ENCODE results near the gene MLYCD.
A peak's percentile ranks its signal among the peaks of the same experiment; 100 is the strongest.
"Not testable (repeated sequence)": the region's sequence is repeated elsewhere in the genome, so short reads cannot be mapped to it uniquely, and the experiment has no call there.

MLYCD gene

GRCh38 chr16:83937922-83938885 is 39.3 kb downstream of the MLYCD start:
- Histone ChIP-seq H3K27ac (ENCODE audit: poor library complexity, severe bottlenecking) (no peak overlapping the region), H3K27me3 (ENCODE audit: insufficient read depth, poor library complexity, severe bottlenecking) (no peaks in the 10 kb centered on the region), H3K36me3 (ENCODE audit: low read depth) (no peaks in the 10 kb centered on the region), H3K4me3 (ENCODE audit: severe bottlenecking) (no peak overlapping the region), H3K4me1 (ENCODE audit: insufficient read depth, poor library complexity, severe bottlenecking) (no peaks in the 10 kb centered on the region), H3K9me3 (ENCODE audit: severe bottlenecking) (no peaks in the 10 kb centered on the region)
- no peak for TF ChIP-seq CTCF (IDR thresholded peaks at IDR 0.05; ENCODE audit: poor library complexity, severe bottlenecking)
- DNase-seq (ENCODE audit: low spot score) (no peak), ATAC-seq (ENCODE audit: low read depth) (peak; percentile 35; the same call in 1 of the 3 replicates)

DNA sequence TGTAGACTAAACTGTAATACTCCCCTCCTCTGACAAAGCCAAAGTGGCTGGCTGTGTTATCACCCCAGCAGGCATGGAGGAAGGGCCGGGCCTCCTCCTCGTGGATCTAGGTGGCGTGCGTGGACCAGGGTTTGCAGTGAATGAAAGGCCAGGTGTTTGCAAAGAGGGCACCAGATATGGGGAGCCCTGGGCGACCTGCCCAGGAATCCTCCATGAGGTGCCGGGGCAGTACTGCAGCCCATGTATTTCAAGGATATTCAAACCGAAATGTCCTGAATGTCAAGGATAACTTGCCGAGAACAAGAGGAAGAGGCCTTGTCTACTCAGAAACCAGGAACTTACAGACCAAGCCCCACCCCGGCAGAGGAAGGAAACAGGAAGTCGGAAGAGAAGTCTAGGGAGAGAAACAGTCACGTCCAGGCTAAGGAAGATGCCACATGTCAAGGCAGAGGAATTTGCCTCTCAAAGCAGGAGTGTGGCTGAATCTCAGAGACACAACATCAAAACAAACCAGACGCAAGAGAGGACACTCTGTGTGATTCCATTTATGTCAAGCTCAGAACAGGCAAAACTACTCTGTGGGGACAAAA is 40.4 kb downstream of the MLYCD start:
- Histone ChIP-seq H3K9me3 (ENCODE audit: severe bottlenecking) (no peaks in the 10 kb centered on the region), H3K4me3 (ENCODE audit: severe bottlenecking) (no peak overlapping the region), H3K27ac (ENCODE audit: poor library complexity, severe bottlenecking) (no peak overlapping the region), H3K27me3 (ENCODE audit: insufficient read depth, poor library complexity, severe bottlenecking) (no peaks in the 10 kb centered on the region), H3K4me1 (ENCODE audit: insufficient read depth, poor library complexity, severe bottlenecking) (no peaks in the 10 kb centered on the region), H3K36me3 (ENCODE audit: low read depth) (no peaks in the 10 kb centered on the region)
- DNase-seq (ENCODE audit: low spot score) (no peak), ATAC-seq (ENCODE audit: low read depth) (no peak)
- TF ChIP-seq CTCF (IDR thresholded peaks at IDR 0.05; ENCODE audit: poor library complexity, severe bottlenecking), result no peak

- Histone ChIP-seq H3K36me3 (ENCODE audit: low read depth) (no peaks in the 10 kb centered on the region), H3K4me1 (ENCODE audit: insufficient read depth, poor library complexity, severe bottlenecking) (no peaks in the 10 kb centered on the region), H3K4me3 (ENCODE audit: severe bottlenecking) (no peak overlapping the region), H3K9me3 (ENCODE audit: severe bottlenecking) (no peaks in the 10 kb centered on the region), H3K27me3 (ENCODE audit: insufficient read depth, poor library complexity, severe bottlenecking) (no peaks in the 10 kb centered on the region), H3K27ac (ENCODE audit: poor library complexity, severe bottlenecking) (no peak overlapping the region)
- no peak for DNase-seq (ENCODE audit: low spot score)
- no peak for TF ChIP-seq CTCF (IDR thresholded peaks at IDR 0.05; ENCODE audit: poor library complexity, severe bottlenecking)
- ATAC-seq (ENCODE audit: low read depth), result no peak
Measured at GRCh38 chr16:83940119-83940518, 41.2 kb downstream of the MLYCD start.

GRCh38 chr16:83940630-83941378 is 41.9 kb downstream of the MLYCD start:
- H3K36me3 ChIP-seq (ENCODE audit: low read depth), result no peaks in the 10 kb centered on the region
- no peak overlapping the region for H3K4me3 ChIP-seq (ENCODE audit: severe bottlenecking)
- ATAC-seq (ENCODE audit: low read depth) (no peak), DNase-seq (ENCODE audit: low spot score) (no peak)
- no peaks in the 10 kb centered on the region for H3K27me3 ChIP-seq (ENCODE audit: insufficient read depth, poor library complexity, severe bottlenecking)
- no peak for TF ChIP-seq CTCF (IDR thresholded peaks at IDR 0.05; ENCODE audit: poor library complexity, severe bottlenecking)
- H3K9me3 ChIP-seq (ENCODE audit: severe bottlenecking), result no peaks in the 10 kb centered on the region
- H3K4me1 ChIP-seq (ENCODE audit: insufficient read depth, poor library complexity, severe bottlenecking), result no peaks in the 10 kb centered on the region
- no peak overlapping the region for H3K27ac ChIP-seq (ENCODE audit: poor library complexity, severe bottlenecking)

DNA sequence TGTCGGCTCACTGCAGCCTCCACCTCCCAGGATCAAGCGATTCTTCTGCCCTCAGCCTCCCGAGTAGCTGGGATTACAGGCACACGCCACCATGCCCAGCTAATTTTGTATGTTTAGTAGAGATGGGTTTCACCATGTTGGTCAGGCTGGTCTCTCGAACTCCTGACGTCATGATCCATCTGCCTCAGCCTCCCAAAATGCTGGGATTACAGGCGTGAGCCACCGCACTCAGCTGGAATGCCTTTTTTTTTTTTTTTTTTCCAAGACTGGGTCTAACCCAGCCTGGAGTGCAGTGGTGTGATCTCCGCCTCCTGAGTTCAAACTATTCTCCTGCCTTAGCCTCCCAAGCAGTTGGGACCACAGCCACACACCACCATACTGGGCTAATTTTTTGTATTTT is 42.6 kb downstream of the MLYCD start:
- not testable (repeated sequence) for H3K36me3 ChIP-seq (ENCODE audit: low read depth); H3K27me3 ChIP-seq (ENCODE audit: insufficient read depth, poor library complexity, severe bottlenecking); H3K4me1 ChIP-seq (ENCODE audit: insufficient read depth, poor library complexity, severe bottlenecking); H3K27ac ChIP-seq (ENCODE audit: poor library complexity, severe bottlenecking); H3K4me3 ChIP-seq (ENCODE audit: severe bottlenecking); DNase-seq (ENCODE audit: low spot score); H3K9me3 ChIP-seq (ENCODE audit: severe bottlenecking); ATAC-seq (ENCODE audit: low read depth)

All from RWPE2 (cell line).